Measurements from ENCODE around the gene COPB1. TPM values are rescaled to one million over a fixed set of nuclear protein-coding genes. Genes with fewer than 3 reads are reported as not detected.

The COPB1 gene
- polyA plus RNA-seq, 1 of the 3 experiments (the other 2 are of a cell fraction) = 81.0 TPM

DNA sequence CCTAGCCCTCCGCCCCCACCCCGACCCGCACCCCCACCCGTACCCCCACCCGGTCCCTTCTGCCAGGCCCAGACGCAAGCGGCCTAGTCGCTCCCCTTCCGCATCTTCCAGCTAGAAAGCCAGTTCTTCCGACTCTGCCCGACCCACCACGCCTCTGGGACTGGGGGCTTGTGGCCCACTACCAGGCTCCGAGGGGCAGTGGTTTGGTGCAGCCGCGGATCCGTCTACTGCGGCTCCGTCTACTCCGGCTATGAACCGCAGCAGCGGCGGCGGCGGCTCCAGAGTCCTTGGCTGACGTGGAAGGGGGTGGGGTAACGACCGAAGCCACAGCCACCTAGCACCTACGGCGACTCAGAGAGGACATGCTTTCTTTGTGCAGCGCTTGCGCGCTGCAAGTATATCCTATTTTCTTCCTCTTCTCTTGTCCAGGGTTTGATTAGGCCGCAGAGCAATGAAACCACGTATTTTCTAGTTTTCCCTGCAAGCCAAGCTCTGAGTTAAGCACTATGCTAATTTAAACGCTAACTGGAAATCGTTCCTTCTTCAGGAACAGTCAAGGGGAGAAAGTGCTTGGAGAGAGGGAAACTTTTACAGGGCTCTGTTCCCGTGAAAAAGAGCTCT, at the start of gene COPB1 (continued):
- TF ChIP-seq REST (IDR thresholded peaks at IDR 0.05; ENCODE audit: low read depth, low read length) = no peak; the same call in 1 of the 2 replicates
- TF ChIP-seq ELF1 (IDR thresholded peaks at IDR 0.05) = peak; percentile 55; the same call in 1 of the 2 replicates
- no peak for TF ChIP-seq USF2 (IDR thresholded peaks at IDR 0.05; ENCODE audit: borderline replicate concordance, low read depth, low read length)
- no peak for TF ChIP-seq RXRA (IDR thresholded peaks at IDR 0.05; ENCODE audit: borderline replicate concordance, low read depth)
- TF ChIP-seq YY1 (IDR thresholded peaks at IDR 0.05; ENCODE audit: low read depth) = no peak
- no peak for TF ChIP-seq GATA2 (CRISPR knock-in tag; IDR thresholded peaks at IDR 0.05)
- no peak for TF ChIP-seq SMC3 (IDR thresholded peaks at IDR 0.05; ENCODE audit: low read depth, low read length)
- TF ChIP-seq NFIC (IDR thresholded peaks at IDR 0.05; ENCODE audit: borderline replicate concordance) = no peak
- TF ChIP-seq FOXJ3 (CRISPR knock-in tag; IDR thresholded peaks at IDR 0.05) = no peak
- no peak for TF ChIP-seq RAD21 (IDR thresholded peaks at IDR 0.05; ENCODE audit: low read length)
- TF ChIP-seq NRF1 (IDR thresholded peaks at IDR 0.05; ENCODE audit: low read depth, low read length) = peak; percentile 59
- TF ChIP-seq TEAD4 (IDR thresholded peaks at IDR 0.05; ENCODE audit: borderline replicate concordance, insufficient read depth) = no peak
- TF ChIP-seq SIN3A (IDR thresholded peaks at IDR 0.05; ENCODE audit: borderline replicate concordance, low read depth, low read length) = peak; percentile 86; the same call in 1 of the 2 replicates
- peak in 1 of 2 experiments; percentile 55; a peak in 1 of 4 replicates for TF ChIP-seq EP300 (IDR thresholded peaks at IDR 0.05; ENCODE audit: borderline replicate concordance in 1 of 2, low read depth in 1 of 2, low read length in 1 of 2)
- no peak for TF ChIP-seq EZH2phosphoT487 (IDR thresholded peaks at IDR 0.05; ENCODE audit: borderline replicate concordance, low read depth)

- POLR2A ChIA-PET = no interaction called here
- Histone ChIP-seq H3K27me3 (ENCODE audit: insufficient read depth) (no peaks in the 10 kb centered on the region), H3K4me1 (ENCODE audit: control insufficient read depth in 1 of 2, insufficient read depth in 2 of 2, low read depth in 1 of 2, low read length in 1 of 2) (no peaks in the 10 kb centered on the region; a peak in 2 of 4 replicates), H3K9me2 (no peaks in the 10 kb centered on the region), H2AFZ (ENCODE audit: low read depth) (no peak overlapping the region), H3K9me3 (no peaks in the 10 kb centered on the region), H3K79me2 (ENCODE audit: insufficient read depth) (no peaks in the 10 kb centered on the region), H4K20me1 (ENCODE audit: insufficient read depth) (no peaks in the 10 kb centered on the region), H3K4me2 (no peak overlapping the region), H3K4me3 (ENCODE audit: low read depth in 2 of 2, low read length in 1 of 2) (no peak overlapping the region), H3F3A (replicated peaks; ENCODE audit: insufficient read depth) (no peaks in the 10 kb centered on the region), H3K9ac (no peak overlapping the region), H3K27ac (ENCODE audit: low read depth in 2 of 2, low read length in 1 of 2) (no peak overlapping the region), H3K36me3 (replicated peaks in 1 of 2; ENCODE audit: control insufficient read depth in 1 of 2, insufficient read depth in 2 of 2, low read length in 1 of 2) (no peaks in the 10 kb centered on the region)
- no peak for DNase-seq
- CTCF ChIA-PET = interaction anchor here (1.0 to 2.6 kb wide), 3 partner anchors 10 to 361 kb away, joined by 3 to 14 read pairs (median 3); no protein-coding TSS in a partner anchor
- 45% methylated on average over 2 of the region's 2 CpGs for WGBS (ENCODE audit: low lambda C conversion rate)
- no peak for TF ChIP-seq EP300 (IDR thresholded peaks at IDR 0.05; ENCODE audit: borderline replicate concordance in 1 of 2, low read depth in 1 of 2, low read length in 1 of 2)
Measured at GRCh38 chr11:14547440-14547839, 47.8 kb upstream of the COPB1 start.
